Measurements from ENCODE around the gene PFN1. TPM values are rescaled to one million over a fixed set of nuclear protein-coding genes. Genes with fewer than 3 reads are reported as not detected.
A peak's percentile ranks its signal among the peaks of the same experiment; 100 is the strongest.

The PFN1 gene
- total and polyA plus RNA-seq, 2 experiments from 2014 or later = 886 to 2,247 TPM

GRCh38 chr17:4900231-4901107, 47.9 kb downstream of the PFN1 start:
- 49 to 54% methylated on average over 54 to 64 of the region's 65 CpGs for WGBS, 2 experiments (ENCODE audit: low coverage in 1 of 2, low lambda C conversion rate in 2 of 2, missing lambda C conversion rate in 2 of 2)
- Histone ChIP-seq H3K27ac (no peak overlapping the region), H3K4me1 (ENCODE audit: insufficient read depth) (0 out of 2 replicates have a peak, but pooled peaks cover 5% of the 10 kb centered on the region), H3K4me2 (ENCODE audit: unreplicated experiment) (peak overlapping the region; percentile 58), H3K27me3 (replicated peaks; ENCODE audit: insufficient read depth) (no peaks in the 10 kb centered on the region), H3F3A (ENCODE audit: insufficient read depth) (peaks cover 20% of the 10 kb centered on the region; the same call in 1 of the 2 replicates), H3K4me3 (peak overlapping the region; percentile 73), H3K9ac (peak overlapping the region; percentile 81), H3K36me3 (ENCODE audit: low read depth) (no peaks in the 10 kb centered on the region), H3K9me3 (ENCODE audit: low read depth) (no peaks in the 10 kb centered on the region), H4K20me1 (ENCODE audit: insufficient read depth) (no peaks in the 10 kb centered on the region), H3K79me2 (ENCODE audit: insufficient read depth) (no peaks in the 10 kb centered on the region), H3K9me2 (ENCODE audit: insufficient read depth) (no peaks in the 10 kb centered on the region), H2AFZ (peak overlapping the region; percentile 67; the same call in 1 of the 2 replicates)
- no peak for TF ChIP-seq EZH2phosphoT487 (IDR thresholded peaks at IDR 0.05; ENCODE audit: insufficient read depth, low read depth)
- no peak for TF ChIP-seq EZH2 (IDR thresholded peaks at IDR 0.05; ENCODE audit: insufficient read depth, poor library complexity, severe bottlenecking)
- DNase-seq = no peak
- in situ Hi-C loops (cut with MboI) = no loop called here

GRCh38 chr17:4899341-4900230, 48.7 kb downstream of the PFN1 start, which contains the start of gene C17orf107:
Gene C17orf107, plus strand, starts transcription at chr17:4899536. Its CDS starts 227 bp downstream, at chr17:4899763.
- Histone ChIP-seq H3K4me1 (ENCODE audit: insufficient read depth) (0 out of 2 replicates have a peak, but pooled peaks cover 5% of the 10 kb centered on the region), H3K36me3 (ENCODE audit: low read depth) (no peaks in the 10 kb centered on the region), H3K9ac (peak within 1 kb of the TSS; percentile 81), H3K27ac (no peak within 1 kb of the TSS), H3K4me2 (ENCODE audit: unreplicated experiment) (peak within 1 kb of the TSS; percentile 58), H3F3A (ENCODE audit: insufficient read depth) (peaks cover 20% of the 10 kb centered on the region; the same call in 1 of the 2 replicates), H3K9me2 (ENCODE audit: insufficient read depth) (no peaks in the 10 kb centered on the region), H3K9me3 (ENCODE audit: low read depth) (no peaks in the 10 kb centered on the region), H3K4me3 (peak within 1 kb of the TSS; percentile 73), H4K20me1 (ENCODE audit: insufficient read depth) (no peaks in the 10 kb centered on the region), H2AFZ (peak within 1 kb of the TSS; percentile 67), H3K79me2 (ENCODE audit: insufficient read depth) (no peaks in the 10 kb centered on the region), H3K27me3 (replicated peaks; ENCODE audit: insufficient read depth) (no peaks in the 10 kb centered on the region)
- 8 to 11% methylated on average over 37 to 41 of the region's 60 CpGs for WGBS, 2 experiments (ENCODE audit: low coverage in 1 of 2, low lambda C conversion rate in 2 of 2, missing lambda C conversion rate in 2 of 2)
- DNase-seq = peak; percentile 95
- in situ Hi-C loops (cut with MboI) = loop anchor here (10.0 kb wide), 1 partner anchor 185 kb away; the partner anchor contains the start of gene ARRB2
- TF ChIP-seq EZH2phosphoT487 (IDR thresholded peaks at IDR 0.05; ENCODE audit: insufficient read depth, low read depth) (no peak), EZH2 (IDR thresholded peaks at IDR 0.05; ENCODE audit: insufficient read depth, poor library complexity, severe bottlenecking) (no peak)

GRCh38 chr17:4898927-4899326, 49.4 kb downstream of the PFN1 start:
- WGBS, 2 experiments (ENCODE audit: low coverage in 1 of 2, low lambda C conversion rate in 2 of 2, missing lambda C conversion rate in 2 of 2) = 8 to 14% methylated on average over 23 to 27 of the region's 34 CpGs
- Histone ChIP-seq H3K4me2 (ENCODE audit: unreplicated experiment) (peak overlapping the region; percentile 58), H3K36me3 (ENCODE audit: low read depth) (no peaks in the 10 kb centered on the region), H3F3A (ENCODE audit: insufficient read depth) (peaks cover 20% of the 10 kb centered on the region; the same call in 1 of the 2 replicates), H3K4me1 (ENCODE audit: insufficient read depth) (0 out of 2 replicates have a peak, but pooled peaks cover 5% of the 10 kb centered on the region), H3K9me3 (ENCODE audit: low read depth) (no peaks in the 10 kb centered on the region), H3K4me3 (peak overlapping the region; percentile 73), H3K9me2 (ENCODE audit: insufficient read depth) (no peaks in the 10 kb centered on the region), H3K79me2 (ENCODE audit: insufficient read depth) (no peaks in the 10 kb centered on the region), H3K9ac (peak overlapping the region; percentile 81), H4K20me1 (ENCODE audit: insufficient read depth) (no peaks in the 10 kb centered on the region), H3K27me3 (replicated peaks; ENCODE audit: insufficient read depth) (no peaks in the 10 kb centered on the region), H3K27ac (no peak overlapping the region), H2AFZ (peak overlapping the region; percentile 67)
- no peak for TF ChIP-seq EZH2 (IDR thresholded peaks at IDR 0.05; ENCODE audit: insufficient read depth, poor library complexity, severe bottlenecking)
- TF ChIP-seq EZH2phosphoT487 (IDR thresholded peaks at IDR 0.05; ENCODE audit: insufficient read depth, low read depth) = no peak
- in situ Hi-C loops (cut with MboI) = loop anchor here (10.0 kb wide), 1 partner anchor 184 kb away; the partner anchor contains the start of gene ARRB2
- DNase-seq = no peak

GRCh38 chr17:4898351-4898750, 50.0 kb downstream of the PFN1 start:
- H3K9ac ChIP-seq = peak overlapping the region; percentile 81; the same call in 1 of the 2 replicates
- no peaks in the 10 kb centered on the region for H4K20me1 ChIP-seq (ENCODE audit: insufficient read depth)
- H3K9me2 ChIP-seq (ENCODE audit: insufficient read depth) = no peaks in the 10 kb centered on the region
- WGBS, 2 experiments (ENCODE audit: low coverage in 1 of 2, low lambda C conversion rate in 2 of 2, missing lambda C conversion rate in 2 of 2) = 91 to 93% methylated on average over 8 of the region's 8 CpGs
- in situ Hi-C loops (cut with MboI) = loop anchor here (10.0 kb wide), 1 partner anchor 184 kb away; the partner anchor contains the start of gene ARRB2
- TF ChIP-seq EZH2phosphoT487 (IDR thresholded peaks at IDR 0.05; ENCODE audit: insufficient read depth, low read depth) (no peak), EZH2 (IDR thresholded peaks at IDR 0.05; ENCODE audit: insufficient read depth, poor library complexity, severe bottlenecking) (no peak)
- no peaks in the 10 kb centered on the region for H3K27me3 ChIP-seq (replicated peaks; ENCODE audit: insufficient read depth)
- no peak overlapping the region for H3K4me3 ChIP-seq
- no peaks in the 10 kb centered on the region for H3K9me3 ChIP-seq (ENCODE audit: low read depth)
- peaks cover 19% of the 10 kb centered on the region; the same call in 1 of the 2 replicates for H3F3A ChIP-seq (ENCODE audit: insufficient read depth)
- no peak overlapping the region for H2AFZ ChIP-seq
- no peak for DNase-seq
- H3K79me2 ChIP-seq (ENCODE audit: insufficient read depth) = no peaks in the 10 kb centered on the region
- H3K27ac ChIP-seq = no peak overlapping the region
- peak overlapping the region; percentile 58 for H3K4me2 ChIP-seq (ENCODE audit: unreplicated experiment)
- H3K4me1 ChIP-seq (ENCODE audit: insufficient read depth) = 0 out of 2 replicates have a peak, but pooled peaks cover 4% of the 10 kb centered on the region
- H3K36me3 ChIP-seq (ENCODE audit: low read depth) = no peaks in the 10 kb centered on the region
